ENCODE data around the gene CTU1. TPM values are rescaled to one million over a fixed set of nuclear protein-coding genes. Genes with fewer than 3 reads are reported as not detected.

CTU1 gene
- total RNA-seq, 6 experiments from 2014 or later: 5.0 to 8.9 (median 5.9) TPM

- H3K4me3 Mint-ChIP-seq: no peak within 1 kb of the TSS
- peaks cover 4% of the 10 kb centered on the region; the same call in 1 of the 2 replicates for H3K9me3 Mint-ChIP-seq
- no peak within 1 kb of the TSS for H3K27ac Mint-ChIP-seq
- no peaks in the 10 kb centered on the region; the same call in 1 of the 2 replicates for H3K4me1 Mint-ChIP-seq (ENCODE audit: low read depth)
- no peak for DNase-seq
- H3K27me3 Mint-ChIP-seq (ENCODE audit: insufficient read depth): peaks cover 12% of the 10 kb centered on the region
- no peak for TF ChIP-seq CTCF (IDR thresholded peaks at IDR 0.05)
- no peaks in the 10 kb centered on the region for H3K36me3 Mint-ChIP-seq (ENCODE audit: low read depth)
Measured at GRCh38 chr19:51124729-51125128, 16.5 kb upstream of the CTU1 start, which contains the start of gene SIGLEC9. Gene SIGLEC9 (plus strand): TSS chr19:51124906. CDS start chr19:51124975, 69 bp downstream.

- no peak for DNase-seq
- no peak for TF ChIP-seq CTCF (IDR thresholded peaks at IDR 0.05)
- peaks cover 1% of the 10 kb centered on the region; the same call in 1 of the 2 replicates for H3K4me1 Mint-ChIP-seq (ENCODE audit: low read depth)
- no peaks in the 10 kb centered on the region for H3K36me3 Mint-ChIP-seq (ENCODE audit: low read depth)
- H3K27me3 Mint-ChIP-seq (ENCODE audit: insufficient read depth): peaks cover 11% of the 10 kb centered on the region
- peaks cover 4% of the 10 kb centered on the region; the same call in 1 of the 2 replicates for H3K9me3 Mint-ChIP-seq
- H3K27ac Mint-ChIP-seq: no peak overlapping the region
- no peak overlapping the region for H3K4me3 Mint-ChIP-seq
Measured at GRCh38 chr19:51124216-51124615, 16.0 kb upstream of the CTU1 start.

GRCh38 chr19:51123802-51124201, 15.6 kb upstream of the CTU1 start:
- Mint-ChIP-seq H3K27me3 (ENCODE audit: insufficient read depth) (peaks cover 12% of the 10 kb centered on the region), H3K4me1 (ENCODE audit: low read depth) (peaks cover 5% of the 10 kb centered on the region; the same call in 1 of the 2 replicates), H3K27ac (no peak overlapping the region), H3K9me3 (peaks cover 4% of the 10 kb centered on the region; the same call in 1 of the 2 replicates), H3K36me3 (ENCODE audit: low read depth) (no peaks in the 10 kb centered on the region), H3K4me3 (no peak overlapping the region)
- no peak for DNase-seq
- no peak for TF ChIP-seq CTCF (IDR thresholded peaks at IDR 0.05)

- peaks cover 4% of the 10 kb centered on the region; the same call in 1 of the 2 replicates for H3K9me3 Mint-ChIP-seq
- peaks cover 6% of the 10 kb centered on the region; the same call in 1 of the 2 replicates for H3K4me1 Mint-ChIP-seq (ENCODE audit: low read depth)
- no peaks in the 10 kb centered on the region for H3K36me3 Mint-ChIP-seq (ENCODE audit: low read depth)
- TF ChIP-seq CTCF (IDR thresholded peaks at IDR 0.05): no peak
- no peak overlapping the region for H3K4me3 Mint-ChIP-seq
- no peak overlapping the region for H3K27ac Mint-ChIP-seq
- H3K27me3 Mint-ChIP-seq (ENCODE audit: insufficient read depth): peaks cover 15% of the 10 kb centered on the region
- no peak for DNase-seq
Measured at GRCh38 chr19:51123381-51123800, 15.2 kb upstream of the CTU1 start.

- Mint-ChIP-seq H3K4me3 (peak overlapping the region; percentile 64; the same call in 1 of the 2 replicates), H3K9me3 (peaks cover 4% of the 10 kb centered on the region; the same call in 1 of the 2 replicates), H3K27me3 (ENCODE audit: insufficient read depth) (peaks cover 22% of the 10 kb centered on the region), H3K36me3 (ENCODE audit: low read depth) (no peaks in the 10 kb centered on the region), H3K27ac (no peak overlapping the region), H3K4me1 (ENCODE audit: low read depth) (peaks cover 6% of the 10 kb centered on the region; the same call in 1 of the 2 replicates)
- DNase-seq: no peak
- TF ChIP-seq CTCF (IDR thresholded peaks at IDR 0.05): no peak
Measured at GRCh38 chr19:51122112-51122981, 14.1 kb upstream of the CTU1 start.
